ENCODE data around the gene HSD17B14.

DNA sequence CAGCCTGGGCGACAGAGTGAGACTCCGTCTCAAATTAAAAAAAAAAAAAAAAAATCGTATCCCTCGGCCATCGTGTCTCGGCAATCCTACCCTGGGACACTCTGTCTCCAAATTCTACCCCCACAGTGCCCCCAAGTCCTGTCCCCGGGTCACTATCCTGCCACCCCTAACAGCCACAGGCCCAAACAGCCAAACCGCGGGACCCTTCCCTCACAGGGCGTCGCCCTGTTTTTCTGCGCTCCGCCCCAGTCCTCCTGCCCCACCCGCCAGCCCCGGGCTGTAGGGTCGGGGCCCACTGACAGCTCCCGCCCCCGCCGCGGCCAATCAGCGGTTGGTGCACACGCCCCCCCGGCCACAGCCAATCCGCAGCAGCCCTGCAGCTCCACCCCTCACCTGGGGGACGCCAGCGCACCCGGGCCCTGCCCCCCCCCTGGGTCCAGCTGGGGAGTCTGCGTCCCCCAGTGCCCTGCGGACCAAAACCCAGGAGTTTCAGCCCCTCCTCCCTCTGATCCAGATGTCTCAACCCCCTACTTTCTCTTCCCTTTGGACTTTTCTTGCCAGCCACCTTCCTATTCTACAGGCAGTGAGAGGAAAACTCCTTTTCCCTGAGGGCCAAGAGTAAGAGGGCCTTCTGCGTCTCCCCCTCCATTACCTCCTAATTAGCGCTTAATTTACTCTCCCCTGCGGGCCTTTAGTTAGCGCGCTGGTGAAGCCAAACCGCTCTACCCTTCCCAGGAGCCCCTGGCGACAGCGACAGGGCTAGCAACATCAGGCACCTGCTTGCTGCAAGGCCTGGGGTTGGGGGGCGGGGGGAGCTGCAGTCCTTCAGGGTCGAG is 24.0 kb downstream of the HSD17B14 start:
- TF ChIP-seq, protein P1, sequence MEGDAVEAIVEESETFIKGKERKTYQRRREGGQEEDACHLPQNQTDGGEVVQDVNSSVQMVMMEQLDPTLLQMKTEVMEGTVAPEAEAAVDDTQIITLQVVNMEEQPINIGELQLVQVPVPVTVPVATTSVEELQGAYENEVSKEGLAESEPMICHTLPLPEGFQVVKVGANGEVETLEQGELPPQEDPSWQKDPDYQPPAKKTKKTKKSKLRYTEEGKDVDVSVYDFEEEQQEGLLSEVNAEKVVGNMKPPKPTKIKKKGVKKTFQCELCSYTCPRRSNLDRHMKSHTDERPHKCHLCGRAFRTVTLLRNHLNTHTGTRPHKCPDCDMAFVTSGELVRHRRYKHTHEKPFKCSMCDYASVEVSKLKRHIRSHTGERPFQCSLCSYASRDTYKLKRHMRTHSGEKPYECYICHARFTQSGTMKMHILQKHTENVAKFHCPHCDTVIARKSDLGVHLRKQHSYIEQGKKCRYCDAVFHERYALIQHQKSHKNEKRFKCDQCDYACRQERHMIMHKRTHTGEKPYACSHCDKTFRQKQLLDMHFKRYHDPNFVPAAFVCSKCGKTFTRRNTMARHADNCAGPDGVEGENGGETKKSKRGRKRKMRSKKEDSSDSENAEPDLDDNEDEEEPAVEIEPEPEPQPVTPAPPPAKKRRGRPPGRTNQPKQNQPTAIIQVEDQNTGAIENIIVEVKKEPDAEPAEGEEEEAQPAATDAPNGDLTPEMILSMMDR (IDR thresholded peaks at IDR 0.05): no peak
- peak in 2 of 4 donors; percentile 79 to 83 for TF ChIP-seq POLR2A (IDR thresholded peaks at IDR 0.05)

All from stomach (tissue), 4 donors.